Erythroblast (primary cell): ENCODE measurements around the gene TMEM131L.

ENCODE experiments used
- GATA1 ChIP-seq: IDR thresholded peaks from 2 replicates; pipeline ENCODE4 v1.6.1; 2011; ENCODE audit warnings: low read depth, mild to moderate bottlenecking, control low read depth, low read length, moderate library complexity
- POLR2A ChIP-seq: IDR thresholded peaks from 2 replicates; pipeline ENCODE4 v1.6.1; 2011; ENCODE audit warnings: mild to moderate bottlenecking, low read length

DNA sequence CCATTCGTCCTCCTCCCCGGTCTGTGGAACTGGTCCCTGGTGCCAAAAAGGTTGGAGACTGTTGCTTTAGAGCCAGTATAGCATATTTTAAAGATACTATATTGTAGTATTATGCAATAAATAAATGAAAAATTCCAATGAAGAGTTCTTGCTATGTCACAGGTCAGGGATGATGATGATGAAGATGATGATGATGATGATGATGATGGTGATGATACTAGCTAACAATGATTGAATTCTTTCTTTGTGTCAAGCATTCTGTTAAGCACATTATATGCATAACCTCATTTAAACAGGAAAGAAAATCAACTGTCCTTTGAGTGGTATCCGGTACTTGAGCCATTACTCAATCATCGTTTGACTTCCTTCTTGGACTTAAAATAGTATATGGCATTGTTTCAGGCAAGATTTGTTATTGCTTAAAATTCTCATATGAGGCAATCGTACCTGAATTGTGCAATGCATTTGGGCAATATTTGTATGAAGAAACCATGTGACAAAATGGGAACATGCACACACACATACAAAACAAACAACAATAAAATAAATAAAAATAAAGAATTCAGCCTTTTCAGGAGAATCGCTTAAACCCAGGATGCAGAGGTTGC lies 195.2 kb downstream of the TMEM131L start:
- TF ChIP-seq POLR2A (no peak), GATA1 (no peak)
